Stimulated activated naive B cell treated with anti-CD40 and anti-IgM and Interleukin-4, amounts not matched to agents 10 μg/mL and 1 μg/mL and 100 μg/mL, for 72 hours (primary cell): ENCODE measurements around the gene EBLN2.

Source experiments
- ATAC-seq, 2 donors: fragments of 150-1000 bp; cut with Tn5 transposase; replicated peaks; 2 replicates each; pipeline ENCODE4 v1.10.0; 2021; ENCODE audit warnings: moderate library complexity in 1 of 2
- DNase-seq: peaks from one replicate; pipeline ENCODE4 v3.0.0; 2021
- H3K27ac Mint-ChIP-seq: one replicate; pipeline ENCODE4 v1.8.0; 2022; ENCODE audit warnings: mild to moderate bottlenecking, mixed read lengths
- H3K27me3 Mint-ChIP-seq, 2 donors: one replicate each; pipeline ENCODE4 v1.8.0; 2022; ENCODE audit warnings: mixed read lengths in 2 of 2
- H3K36me3 Mint-ChIP-seq, 2 donors: one replicate each; pipeline ENCODE4 v1.8.0; 2022; ENCODE audit warnings: mixed read lengths in 2 of 2, mild to moderate bottlenecking in 1 of 2
- H3K4me1 Mint-ChIP-seq, 2 donors: one replicate each; pipeline ENCODE4 v1.8.0; 2022; ENCODE audit warnings: mixed read lengths in 2 of 2, mild to moderate bottlenecking in 1 of 2
- H3K4me3 Mint-ChIP-seq, 2 donors: one replicate each; pipeline ENCODE4 v1.8.0; 2022; ENCODE audit warnings: mild to moderate bottlenecking in 2 of 2, mixed read lengths in 2 of 2, moderate library complexity in 1 of 2
- H3K9me3 Mint-ChIP-seq, 2 donors: one replicate each; pipeline ENCODE4 v1.8.0; 2022; ENCODE audit warnings: mixed read lengths in 2 of 2, mild to moderate bottlenecking in 1 of 2

EBLN2 gene

GRCh38 chr3:73101881-73102280 is 40.4 kb downstream of the EBLN2 start:
- ATAC-seq, result no peak
- Mint-ChIP-seq H3K27ac (no peak overlapping the region), H3K9me3 (peaks cover 0 to 2% of the 10 kb centered on the region in 2 donors), H3K27me3 (peaks cover 0 to 11% of the 10 kb centered on the region in 2 donors), H3K4me1 (no peaks in the 10 kb centered on the region), H3K4me3 (no peak overlapping the region), H3K36me3 (no peaks in the 10 kb centered on the region)
- DNase-seq, result no peak

DNA sequence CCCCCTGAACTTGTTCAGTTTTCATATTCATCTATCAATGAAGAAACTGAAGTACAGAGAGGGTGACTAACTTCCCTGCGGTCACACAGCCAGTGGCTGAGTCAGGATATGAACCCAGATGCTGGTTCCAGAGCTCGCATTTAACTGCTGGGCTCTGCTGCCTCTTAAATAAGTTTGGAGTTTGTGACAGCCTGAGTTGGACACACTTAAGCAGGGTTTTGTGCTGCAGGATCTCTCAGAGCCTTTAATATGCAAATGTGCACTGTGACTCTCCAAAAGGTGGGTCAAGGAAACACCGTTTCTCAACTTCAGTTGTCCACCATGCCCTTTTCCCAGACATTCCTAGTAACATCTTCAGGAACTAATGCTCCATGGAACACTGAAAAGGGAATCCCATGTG is 45.8 kb downstream of the EBLN2 start:
- H3K36me3 Mint-ChIP-seq, result no peaks in the 10 kb centered on the region
- no peak for DNase-seq
- no peak for ATAC-seq
- H3K4me3 Mint-ChIP-seq, result no peak overlapping the region
- H3K27me3 Mint-ChIP-seq, result peaks cover 4 to 35% of the 10 kb centered on the region in 2 donors
- no peaks in the 10 kb centered on the region for H3K9me3 Mint-ChIP-seq
- no peak overlapping the region for H3K27ac Mint-ChIP-seq
- no peaks in the 10 kb centered on the region for H3K4me1 Mint-ChIP-seq

GRCh38 chr3:73107676-73108187 is 46.3 kb downstream of the EBLN2 start:
- Mint-ChIP-seq H3K36me3 (no peaks in the 10 kb centered on the region), H3K27ac (no peak overlapping the region), H3K9me3 (no peaks in the 10 kb centered on the region), H3K27me3 (peaks cover 4 to 31% of the 10 kb centered on the region in 2 donors), H3K4me1 (no peaks in the 10 kb centered on the region), H3K4me3 (no peak overlapping the region)
- no peak for ATAC-seq
- no peak for DNase-seq

DNA sequence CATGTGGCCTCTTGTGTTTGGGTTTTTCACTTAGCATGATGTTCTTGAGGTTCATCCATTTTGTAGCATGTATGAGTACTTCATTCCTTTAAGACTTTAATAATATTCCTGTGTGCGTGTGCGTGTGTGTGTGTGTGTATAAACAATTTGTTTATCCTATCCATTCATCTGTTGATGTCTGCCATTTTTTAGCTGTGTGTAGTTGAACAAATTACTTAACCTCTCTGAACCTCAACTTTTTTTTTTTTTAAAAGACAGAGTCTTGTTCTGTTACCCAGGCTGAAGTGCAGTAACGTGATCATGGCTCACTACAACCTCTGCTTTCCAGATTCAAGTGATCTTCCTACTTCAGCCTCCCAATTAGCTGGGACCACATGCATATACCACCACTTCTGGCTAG is 47.3 kb downstream of the EBLN2 start:
- Mint-ChIP-seq H3K4me3 (no peak overlapping the region), H3K9me3 (no peaks in the 10 kb centered on the region), H3K4me1 (no peaks in the 10 kb centered on the region), H3K27me3 (peaks cover 4 to 34% of the 10 kb centered on the region in 2 donors), H3K36me3 (no peaks in the 10 kb centered on the region), H3K27ac (no peak overlapping the region)
- DNase-seq (no peak), ATAC-seq (no peak)

GRCh38 chr3:73110530-73110929 is 49.1 kb downstream of the EBLN2 start:
- Mint-ChIP-seq H3K4me1 (no peaks in the 10 kb centered on the region), H3K27ac (no peak overlapping the region), H3K4me3 (no peak overlapping the region), H3K9me3 (no peaks in the 10 kb centered on the region), H3K27me3 (peaks cover 4 to 39% of the 10 kb centered on the region in 2 donors), H3K36me3 (no peaks in the 10 kb centered on the region)
- ATAC-seq (no peak), DNase-seq (no peak)
